GM12801 (cell line): Measurements from ENCODE around the gene RCBTB2.

Source experiments
- CTCF ChIP-seq: IDR thresholded peaks from one replicate; pipeline ENCODE4 v1.5.1; 2011; ENCODE audit warnings: control low read depth; ENCODE audit not compliant: insufficient read length; ENCODE audit errors: extremely low read depth

Gene RCBTB2

GRCh38 chr13:48491423-48492095 is 41.3 kb downstream of the RCBTB2 start:
- no peak for TF ChIP-seq CTCF

- no peak for TF ChIP-seq CTCF
Observed at GRCh38 chr13:48490241-48490640, 42.6 kb downstream of the RCBTB2 start.

- no peak for TF ChIP-seq CTCF
Observed at GRCh38 chr13:48489666-48490065, 43.2 kb downstream of the RCBTB2 start.

- TF ChIP-seq CTCF, result no peak
Observed at GRCh38 chr13:48488995-48489394, 43.9 kb downstream of the RCBTB2 start.

GRCh38 chr13:48487968-48488367 is 44.9 kb downstream of the RCBTB2 start:
- TF ChIP-seq CTCF, result no peak

- no peak for TF ChIP-seq CTCF
Observed at GRCh38 chr13:48486836-48487235, 46.0 kb downstream of the RCBTB2 start.

GRCh38 chr13:48486362-48486761 is 46.5 kb downstream of the RCBTB2 start:
- TF ChIP-seq CTCF, result no peak
